T-helper 22 cell (primary cell): ENCODE measurements around the gene TMEM236.

Source experiments
- DNase-seq: peaks from one replicate; pipeline ENCODE4 v3.0.0-alpha.2; 2020; ENCODE audit warnings: low read depth

Gene TMEM236

GRCh38 chr10:17740668-17741067, 11.3 kb upstream of the TMEM236 start:
- DNase-seq = no peak

GRCh38 chr10:17742918-17743317, 9.1 kb upstream of the TMEM236 start:
- DNase-seq = peak; percentile 17

GRCh38 chr10:17743437-17743836, 8.6 kb upstream of the TMEM236 start:
- no peak for DNase-seq

GRCh38 chr10:17744341-17744861, 7.6 kb upstream of the TMEM236 start:
- DNase-seq = no peak

- no peak for DNase-seq
These were observed 4.0 kb upstream of the TMEM236 start for GRCh38 chr10:17747883-17748550.

- DNase-seq = no peak
These were observed 2.1 kb upstream of the TMEM236 start for GRCh38 chr10:17749890-17750289.

- DNase-seq = no peak
These were observed 4.7 kb downstream of the TMEM236 start for GRCh38 chr10:17756557-17757217.

- no peak for DNase-seq
These were observed 6.2 kb downstream of the TMEM236 start for GRCh38 chr10:17758200-17758599.

- no peak for DNase-seq
These were observed 6.9 kb downstream of the TMEM236 start for GRCh38 chr10:17758896-17759295.

- no peak for DNase-seq
These were observed 12.1 kb downstream of the TMEM236 start for GRCh38 chr10:17764142-17764541.

- DNase-seq = no peak
These were observed 13.6 kb downstream of the TMEM236 start for GRCh38 chr10:17765602-17766001.

GRCh38 chr10:17766731-17767130, 14.7 kb downstream of the TMEM236 start:
- DNase-seq = no peak

- no peak for DNase-seq
These were observed 16.5 kb downstream of the TMEM236 start for GRCh38 chr10:17768496-17768895.

- no peak for DNase-seq
These were observed 17.0 kb downstream of the TMEM236 start for GRCh38 chr10:17768957-17769356.

- DNase-seq = no peak
These were observed 19.0 kb downstream of the TMEM236 start for GRCh38 chr10:17771017-17771416.

- DNase-seq = no peak
These were observed 27.8 kb downstream of the TMEM236 start for GRCh38 chr10:17779784-17780183.

GRCh38 chr10:17780727-17781126, 28.7 kb downstream of the TMEM236 start:
- no peak for DNase-seq

- DNase-seq = no peak
These were observed 29.9 kb downstream of the TMEM236 start for GRCh38 chr10:17781856-17782255.

GRCh38 chr10:17782921-17783665, 31.1 kb downstream of the TMEM236 start:
- no peak for DNase-seq

- no peak for DNase-seq
These were observed 31.8 kb downstream of the TMEM236 start for GRCh38 chr10:17783751-17784150.

GRCh38 chr10:17784688-17785087, 32.7 kb downstream of the TMEM236 start:
- no peak for DNase-seq

GRCh38 chr10:17785276-17785930, 33.4 kb downstream of the TMEM236 start:
- DNase-seq = no peak
